Gastrocnemius medialis (tissue), 4 donors: ENCODE results near the gene ACADVL. TPM values are rescaled to one million over a fixed set of nuclear protein-coding genes. Genes with fewer than 3 reads are reported as not detected.

ENCODE experiments used
- ATAC-seq, 2 donors: fragments of 150-250 bp; one replicate each; pipeline ENCODE4 v1.9.1; 2016
- DNase-seq, 2 donors: peaks; one replicate each; pipeline ENCODE4 v3.0.0-alpha.2; 2019
- H3K27ac ChIP-seq, 4 donors: fragments of 200-600 bp; sonication (generic); 1 replicate in 1 of 4; 2 replicates in 3 of 4; pipeline ENCODE4 v1.5.1; 2016 to 2018; ENCODE audit warnings: mild to moderate bottlenecking in 2 of 4, moderate library complexity in 1 of 4
- H3K27me3 ChIP-seq, 3 donors: fragments of 200-600 bp; sonication (generic) in 2 of 3; 1 replicate in 1 of 3; 2 replicates in 2 of 3; pipeline versions ENCODE4 v1.5.1 to v1.6.0; 2016 to 2019; ENCODE audit warnings: mild to moderate bottlenecking in 1 of 3, moderate library complexity in 1 of 3
- H3K36me3 ChIP-seq, 2 donors: fragments of 200-600 bp; sonication (generic) in 1 of 2; one replicate each; pipeline ENCODE4 v1.5.1; 2017 to 2018
- H3K4me1 ChIP-seq, 2 donors: fragments of 200-600 bp; sonication (generic) in 1 of 2; one replicate each; pipeline ENCODE4 v1.5.1; 2016 to 2017; ENCODE audit warnings: mild to moderate bottlenecking in 2 of 2
- H3K4me3 ChIP-seq, 4 donors: fragments of 200-600 bp; sonication (generic) in 3 of 4; 1 replicate in 1 of 4; 2 replicates in 3 of 4; pipeline ENCODE4 v1.5.1; 2016 to 2019; ENCODE audit warnings: mild to moderate bottlenecking in 2 of 4
- H3K9me3 ChIP-seq, 3 donors: fragments of 200-600 bp; sonication (generic) in 2 of 3; 1 replicate in 1 of 3; 2 replicates in 2 of 3; pipeline ENCODE4 v1.5.1; 2016 to 2019
- CTCF ChIP-seq, 5 experiments: fragments of 450-650 bp in 3 of 5; fragments of 200-600 bp in 2 of 5; sonication (generic) in 2 of 5; IDR thresholded peaks in 4 of 5; conservative IDR thresholded peaks in 1 of 5; 1 replicate in 4 of 5; 2 replicates in 1 of 5; pipeline ENCODE4 v1.5.1; 2016 to 2019; ENCODE audit warnings: antibody characterized with exemption in 5 of 5, mild to moderate bottlenecking in 3 of 5, moderate library complexity in 3 of 5
- POLR2A ChIP-seq, 2 donors: fragments of 450-650 bp; IDR thresholded peaks; one replicate each; pipeline ENCODE4 v1.6.1; 2017; ENCODE audit warnings: antibody characterized with exemption in 2 of 2, mild to moderate bottlenecking in 2 of 2, moderate library complexity in 2 of 2
- in situ Hi-C, 4 donors: fragments of 200-750 bp; cut with MboI; loops; one replicate each; pipeline versions ENCODE4 v1.15.0 to v1.8.0; 2017; ENCODE audit warnings: low sequenced_read_pairs in 4 of 4
- intact Hi-C: fragments of 100-400 bp; cut with DNase I; formaldehyde crosslinking; loops from one replicate; pipeline ENCODE4 v1.15.1; 2023; ENCODE audit warnings: low total_unique reads
- total RNA-seq, 4 donors: library from RNA; depleted of rRNA; stranded (reverse); fragments of >200 nt; gene quantifications; one replicate each; pipeline versions ENCODE4 v1.1.0 to v1.2.3, GENCODE V29; 2016

The ACADVL gene
- total RNA-seq, 4 donors from 2014 or later: 771 to 1,217 (median 1,086) TPM

GRCh38 chr17:7246779-7247178, 27.0 kb downstream of the ACADVL start:
- H3K36me3 ChIP-seq: peaks cover 0 to 32% of the 10 kb centered on the region in 2 donors
- no peak overlapping the region for H3K4me3 ChIP-seq
- peaks cover 37 to 41% of the 10 kb centered on the region in 2 donors for H3K4me1 ChIP-seq
- in situ Hi-C loops: no loop called here
- ATAC-seq (no peak), DNase-seq (no peak)
- H3K27ac ChIP-seq: peak overlapping the region; percentile 98 to 100 (median 98)
- H3K27me3 ChIP-seq: no peaks in the 10 kb centered on the region
- intact Hi-C loops: no loop called here
- TF ChIP-seq POLR2A (IDR thresholded peaks at IDR 0.05): no peak
- TF ChIP-seq CTCF (IDR thresholded peaks at IDR 0.05 in 4 of 5, conservative IDR thresholded peaks at IDR 0.05 in 1 of 5): no peak
- no peaks in the 10 kb centered on the region for H3K9me3 ChIP-seq

- Histone ChIP-seq H3K4me3 (peak overlapping the region in 3 of 4 donors; percentile 37 to 81 (median 69)), H3K9me3 (no peaks in the 10 kb centered on the region), H3K4me1 (peaks cover 43 to 44% of the 10 kb centered on the region in 2 donors), H3K36me3 (peaks cover 0 to 32% of the 10 kb centered on the region in 2 donors), H3K27ac (peak overlapping the region; percentile 98 to 100 (median 98)), H3K27me3 (no peaks in the 10 kb centered on the region)
- TF ChIP-seq CTCF (IDR thresholded peaks at IDR 0.05 in 4 of 5, conservative IDR thresholded peaks at IDR 0.05 in 1 of 5): no peak
- peak; percentile 80 to 87 for TF ChIP-seq POLR2A (IDR thresholded peaks at IDR 0.05)
- intact Hi-C loops (loop anchor here (2.0 kb wide), 1 partner anchor 234 kb away; no protein-coding TSS in a partner anchor), in situ Hi-C loops (no loop called here)
- ATAC-seq (peak; percentile 65 to 67), DNase-seq (peak; percentile 74 to 91)
These were observed 29.1 kb downstream of the ACADVL start for GRCh38 chr17:7248796-7249195.

- peaks cover 0 to 29% of the 10 kb centered on the region in 2 donors for H3K36me3 ChIP-seq
- no peaks in the 10 kb centered on the region for H3K27me3 ChIP-seq
- H3K4me1 ChIP-seq: peaks cover 43 to 44% of the 10 kb centered on the region in 2 donors
- ATAC-seq: peak in 1 of 2 donors; percentile 7
- peak overlapping the region; percentile 69 to 98 (median 81) for H3K4me3 ChIP-seq
- TF ChIP-seq CTCF (IDR thresholded peaks at IDR 0.05 in 4 of 5, conservative IDR thresholded peaks at IDR 0.05 in 1 of 5) (no peak), POLR2A (IDR thresholded peaks at IDR 0.05) (no peak)
- DNase-seq: peak in 1 of 2 donors; percentile 45
- intact Hi-C loops: loop anchor here (2.0 kb wide), 1 partner anchor 234 kb away; no protein-coding TSS in a partner anchor
- peak overlapping the region; percentile 98 to 100 (median 98) for H3K27ac ChIP-seq
- H3K9me3 ChIP-seq: no peaks in the 10 kb centered on the region
- in situ Hi-C loops: no loop called here
These were observed 29.5 kb downstream of the ACADVL start for GRCh38 chr17:7249214-7249613.

- Histone ChIP-seq H3K27ac (peak overlapping the region; percentile 98 to 100 (median 98)), H3K9me3 (no peaks in the 10 kb centered on the region), H3K36me3 (peaks cover 0 to 28% of the 10 kb centered on the region in 2 donors), H3K4me3 (peak overlapping the region; percentile 69 to 98 (median 81)), H3K4me1 (peaks cover 43 to 44% of the 10 kb centered on the region in 2 donors), H3K27me3 (no peaks in the 10 kb centered on the region)
- TF ChIP-seq CTCF (IDR thresholded peaks at IDR 0.05 in 4 of 5, conservative IDR thresholded peaks at IDR 0.05 in 1 of 5) (no peak), POLR2A (IDR thresholded peaks at IDR 0.05) (no peak)
- in situ Hi-C loops: loop anchor here in 1 of 4 donors (10.0 kb wide), 1 partner anchor 55 kb away; the partner anchor contains the start of gene EIF5A
- no peak for DNase-seq
- no peak for ATAC-seq
- intact Hi-C loops: loop anchor here (2.0 to 5.0 kb wide), 3 partner anchors 233 to 437 kb away; partner anchors contain the start of genes TP53 and WRAP53
These were observed 30.1 kb downstream of the ACADVL start for GRCh38 chr17:7249830-7250229.
